KOPT-K1 (cell line): ENCODE data around the gene IL10RB.
"Not testable (repeated sequence)": the region's sequence is repeated elsewhere in the genome, so short reads cannot be mapped to it uniquely, and the experiment has no call there.

Source experiments
- H3K27ac ChIP-seq: fragments of 200-600 bp; sonication (generic); 2 replicates; pipeline ENCODE4 v1.5.1; 2016; ENCODE audit warnings: antibody characterized with exemption, mild to moderate bottlenecking, low read depth, low read length; ENCODE audit not compliant: poor library complexity, severe bottlenecking
- H3K36me3 ChIP-seq: fragments of 200-600 bp; sonication (generic); 2 replicates; pipeline ENCODE4 v1.5.1; 2017; ENCODE audit warnings: antibody characterized with exemption, mild to moderate bottlenecking, low read length, moderate library complexity; ENCODE audit not compliant: insufficient read depth
- H3K9me3 ChIP-seq: fragments of 200-600 bp; sonication (generic); 2 replicates; pipeline ENCODE4 v1.5.1; 2017; ENCODE audit warnings: antibody characterized with exemption, low read length, mild to moderate bottlenecking; ENCODE audit not compliant: insufficient read depth, poor library complexity, severe bottlenecking

IL10RB gene

GRCh38 chr21:33266050-33266788, at the start of gene IL10RB:
IL10RB (plus strand) TSS chr21:33266367; CDS start chr21:33266466, 99 bp downstream.
- H3K36me3 ChIP-seq: peaks cover 68% of the 10 kb centered on the region
- H3K9me3 ChIP-seq: no peaks in the 10 kb centered on the region
- peak within 1 kb of the TSS; percentile 88 for H3K27ac ChIP-seq

- H3K9me3 ChIP-seq: no peaks in the 10 kb centered on the region
- no peaks in the 10 kb centered on the region for H3K36me3 ChIP-seq
- H3K27ac ChIP-seq: peak overlapping the region; percentile 95
Measured at GRCh38 chr21:33217138-33217520, 49.0 kb upstream of the IL10RB start.

- Histone ChIP-seq H3K36me3 (no peaks in the 10 kb centered on the region), H3K27ac (no peak overlapping the region), H3K9me3 (no peaks in the 10 kb centered on the region)
Measured at GRCh38 chr21:33219300-33219699, 46.9 kb upstream of the IL10RB start.

GRCh38 chr21:33219954-33220353, 46.2 kb upstream of the IL10RB start:
- Histone ChIP-seq H3K36me3 (no peaks in the 10 kb centered on the region), H3K27ac (no peak overlapping the region), H3K9me3 (no peaks in the 10 kb centered on the region)

- not testable (repeated sequence) for H3K27ac ChIP-seq, H3K9me3 ChIP-seq, H3K36me3 ChIP-seq
Measured at GRCh38 chr21:33225376-33225775, 40.8 kb upstream of the IL10RB start.

- H3K9me3 ChIP-seq: no peaks in the 10 kb centered on the region
- H3K36me3 ChIP-seq: peaks cover 4% of the 10 kb centered on the region; the same call in 1 of the 2 replicates
- H3K27ac ChIP-seq: no peak overlapping the region
Measured at GRCh38 chr21:33228455-33228854, 37.7 kb upstream of the IL10RB start.

GRCh38 chr21:33229099-33229783, 36.9 kb upstream of the IL10RB start:
- peaks cover 11% of the 10 kb centered on the region; the same call in 1 of the 2 replicates for H3K36me3 ChIP-seq
- H3K27ac ChIP-seq: peak overlapping the region; percentile 93
- no peaks in the 10 kb centered on the region for H3K9me3 ChIP-seq

- H3K27ac ChIP-seq: peak within 1 kb of the TSS; percentile 93
- H3K9me3 ChIP-seq: no peaks in the 10 kb centered on the region
- H3K36me3 ChIP-seq: peaks cover 18% of the 10 kb centered on the region
Measured at GRCh38 chr21:33229784-33230544, 36.2 kb upstream of the IL10RB start, which contains the start of gene IFNAR2. IFNAR2 (plus strand) TSS chr21:33229938; CDS start chr21:33241923, 11,985 bp downstream.

GRCh38 chr21:33230545-33231324, 35.4 kb upstream of the IL10RB start:
- Histone ChIP-seq H3K27ac (peak overlapping the region; percentile 93), H3K9me3 (no peaks in the 10 kb centered on the region), H3K36me3 (peaks cover 24% of the 10 kb centered on the region)

- no peaks in the 10 kb centered on the region for H3K9me3 ChIP-seq
- H3K36me3 ChIP-seq: peaks cover 30% of the 10 kb centered on the region
- H3K27ac ChIP-seq: peak overlapping the region; percentile 93
Measured at GRCh38 chr21:33231526-33231925, 34.6 kb upstream of the IL10RB start.

GRCh38 chr21:33232291-33233034, 33.7 kb upstream of the IL10RB start:
- Histone ChIP-seq H3K36me3 (peaks cover 40% of the 10 kb centered on the region), H3K27ac (peak overlapping the region; percentile 93), H3K9me3 (no peaks in the 10 kb centered on the region)

GRCh38 chr21:33234635-33235520, 31.3 kb upstream of the IL10RB start:
- no peaks in the 10 kb centered on the region for H3K9me3 ChIP-seq
- H3K36me3 ChIP-seq: peaks cover 59% of the 10 kb centered on the region
- no peak overlapping the region for H3K27ac ChIP-seq

- Histone ChIP-seq H3K36me3 (peaks cover 59% of the 10 kb centered on the region), H3K27ac (peak overlapping the region; percentile 32), H3K9me3 (no peaks in the 10 kb centered on the region)
Measured at GRCh38 chr21:33236013-33236686, 30.0 kb upstream of the IL10RB start.
